Liver (tissue), 9 donors: ENCODE measurements around the gene DDHD1. TPM values are rescaled to one million over a fixed set of nuclear protein-coding genes. Genes with fewer than 3 reads are reported as not detected.

Experiments used
- DNase-seq: peaks from one replicate; pipeline ENCODE4 v3.0.0-alpha.2; 2017; ENCODE audit warnings: low spot score
- H3K27ac ChIP-seq, 2 donors: one replicate each; pipeline ENCODE4 v1.7.0; 2013; ENCODE audit warnings: inconsistent platforms in 2 of 2, low read length in 2 of 2, control low read depth in 1 of 2, low read depth in 1 of 2, mild to moderate bottlenecking in 1 of 2
- H3K27me3 ChIP-seq, 4 donors: one replicate each; pipeline versions ENCODE4 v1.6.1 to v1.7.0; 2013; ENCODE audit warnings: low read length in 3 of 4, inconsistent platforms in 1 of 4, mild to moderate bottlenecking in 1 of 4, moderate library complexity in 1 of 4; ENCODE audit not compliant: control insufficient read depth in 4 of 4, insufficient read depth in 4 of 4
- H3K36me3 ChIP-seq, 4 donors: one replicate each; pipeline versions ENCODE4 v1.6.1 to v1.7.0; 2013; ENCODE audit warnings: low read length in 3 of 4, mild to moderate bottlenecking in 3 of 4, low read depth in 1 of 4, moderate library complexity in 1 of 4; ENCODE audit not compliant: control insufficient read depth in 4 of 4, insufficient read depth in 3 of 4
- H3K4me1 ChIP-seq, 4 donors: one replicate each; pipeline versions ENCODE4 v1.6.1 to v1.7.0; 2013; ENCODE audit warnings: low read length in 3 of 4, mild to moderate bottlenecking in 3 of 4, moderate library complexity in 1 of 4; ENCODE audit not compliant: control insufficient read depth in 4 of 4, insufficient read depth in 4 of 4
- H3K4me3 ChIP-seq, 3 donors: one replicate each; pipeline versions ENCODE4 v1.6.1 to v1.7.0; 2013; ENCODE audit warnings: low read length in 3 of 3, control low read depth in 1 of 3, low read depth in 1 of 3, mild to moderate bottlenecking in 1 of 3
- H3K9ac ChIP-seq, 2 donors: one replicate each; pipeline ENCODE4 v1.7.0; 2013; ENCODE audit warnings: low read length in 2 of 2, mild to moderate bottlenecking in 2 of 2, moderate library complexity in 2 of 2, control low read depth in 1 of 2, low read depth in 1 of 2
- H3K9me3 ChIP-seq, 4 donors: one replicate each; pipeline versions ENCODE4 v1.6.1 to v1.7.0; 2013; ENCODE audit warnings: low read length in 3 of 4; ENCODE audit not compliant: control insufficient read depth in 4 of 4
- EGR1 ChIP-seq, 2 donors: IDR thresholded peaks; 2 replicates each; pipeline ENCODE4 v1.6.1; 2016 to 2018; ENCODE audit warnings: antibody characterized with exemption in 2 of 2, low read depth in 2 of 2
- FOXA1 ChIP-seq: IDR thresholded peaks from 2 replicates; pipeline ENCODE4 v1.6.1; 2016; ENCODE audit warnings: antibody characterized with exemption
- FOXA2 ChIP-seq: IDR thresholded peaks from 2 replicates; pipeline ENCODE4 v1.6.1; 2016; ENCODE audit warnings: antibody characterized with exemption
- GABPA ChIP-seq, 2 donors: IDR thresholded peaks in 1 of 2; conservative IDR thresholded peaks in 1 of 2; 2 replicates each; pipeline ENCODE4 v1.6.1; 2016; ENCODE audit warnings: antibody characterized with exemption in 2 of 2, mild to moderate bottlenecking in 1 of 2, moderate library complexity in 1 of 2
- HNF4A ChIP-seq, 2 donors: conservative IDR thresholded peaks; 2 replicates each; pipeline ENCODE4 v1.6.1; 2016; ENCODE audit warnings: antibody characterized with exemption in 2 of 2, mild to moderate bottlenecking in 2 of 2
- HNF4G ChIP-seq: IDR thresholded peaks from 2 replicates; pipeline ENCODE4 v1.6.1; 2016; ENCODE audit warnings: antibody characterized with exemption
- JUND ChIP-seq, 2 donors: IDR thresholded peaks; 2 replicates each; pipeline ENCODE4 v1.6.1; 2016; ENCODE audit warnings: antibody characterized with exemption in 2 of 2
- NR2F2 ChIP-seq: IDR thresholded peaks from 2 replicates; pipeline ENCODE4 v1.6.1; 2016; ENCODE audit warnings: antibody characterized with exemption
- RAD21 ChIP-seq, 2 donors: IDR thresholded peaks; 2 replicates each; pipeline ENCODE4 v1.6.1; 2016; ENCODE audit warnings: antibody characterized with exemption in 2 of 2, mild to moderate bottlenecking in 2 of 2
- RXRA ChIP-seq, 2 donors: IDR thresholded peaks; 2 replicates each; pipeline ENCODE4 v1.6.1; 2017 to 2018; ENCODE audit warnings: antibody characterized with exemption in 2 of 2, mild to moderate bottlenecking in 1 of 2
- SP1 ChIP-seq: IDR thresholded peaks from 2 replicates; pipeline ENCODE4 v1.6.1; 2018; ENCODE audit warnings: antibody characterized with exemption, mild to moderate bottlenecking
- WGBS: extraction: QIAGEN DNeasy Blood & Tissue Kit; methylation state at CpG from one replicate; pipeline ENCODE4 v1.1.7; 2013; 5-methylcytosine and 5-hydroxymethylcytosine counted together
- polyA plus RNA-seq, 2 donors: library from polyadenylated mRNA; stranded (reverse) in 1 of 2; unstranded in 1 of 2; fragments of 200-250 nt in 1 of 2; fragments of >200 nt in 1 of 2; fragmentation: Nextera tagmentation in 1 of 2; extraction: Ambion mirVana in 1 of 2; gene quantifications; one replicate each; pipeline versions ENCODE4 v1.2.1 to v1.2.3, GENCODE V29; 2013 to 2015
- total RNA-seq, 2 donors: library from RNA; depleted of rRNA; stranded (reverse); fragments of >200 nt; gene quantifications; one replicate each; pipeline ENCODE4 v1.2.3, GENCODE V29; 2014
- TF ChIP-seq, protein P1 (sequence below): IDR thresholded peaks from 2 replicates; pipeline ENCODE4 v1.6.1; 2016; ENCODE audit warnings: antibody characterized with exemption
- TF ChIP-seq, protein P2 (sequence below): IDR thresholded peaks from 2 replicates; pipeline ENCODE4 v1.6.1; 2016; ENCODE audit warnings: antibody characterized with exemption, mild to moderate bottlenecking
- TF ChIP-seq, protein P3 (sequence below): fragments of 150-350 bp; IDR thresholded peaks from 2 replicates; pipeline ENCODE4 v1.5.1; 2017; ENCODE audit warnings: improper control_type of control experiment, low read depth, low read length; ENCODE audit not compliant: missing input control
- TF ChIP-seq, protein P4 (sequence below): IDR thresholded peaks from 2 replicates; pipeline ENCODE4 v1.6.1; 2016; ENCODE audit warnings: antibody characterized with exemption
- donor health status: healthy.
- donor health status: healthy.
- donor health status: healthy.
- donor health status: healthy.
- donor health status: healthy.

Gene DDHD1
- total and polyA plus RNA-seq, 4 donors = 1.3 to 14.3 (median 5.2) TPM

DNA sequence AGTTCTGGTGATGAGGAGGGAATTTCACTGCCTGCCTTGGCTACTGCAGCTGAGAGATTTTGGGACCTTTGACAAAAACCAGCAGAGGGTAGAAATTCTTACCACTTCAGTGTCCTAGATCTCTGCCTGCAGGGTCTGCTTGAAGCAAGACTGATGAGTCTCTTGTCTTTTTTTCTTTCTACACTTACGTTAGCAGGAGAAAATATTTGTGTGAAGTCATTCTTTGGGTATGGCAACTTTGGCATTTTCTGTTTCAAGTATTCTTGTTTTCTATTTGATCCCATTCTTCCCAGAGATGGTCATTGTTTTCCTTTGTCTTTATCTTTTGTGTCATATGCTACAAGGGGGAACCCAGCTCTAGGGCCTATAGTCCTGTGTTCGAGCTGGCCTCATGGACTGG lies 136.6 kb downstream of the DDHD1 start:
- H3K4me3 ChIP-seq = no peak overlapping the region
- no peaks in the 10 kb centered on the region for H3K9me3 ChIP-seq
- TF ChIP-seq FOXA1 (no peak), HNF4A (conservative IDR thresholded peaks at IDR 0.05) (no peak), FOXA2 (no peak), SP1 (no peak), GABPA (IDR thresholded peaks at IDR 0.05 in 1 of 2, conservative IDR thresholded peaks at IDR 0.05 in 1 of 2) (no peak), NR2F2 (no peak)
- TF ChIP-seq, protein P1, sequence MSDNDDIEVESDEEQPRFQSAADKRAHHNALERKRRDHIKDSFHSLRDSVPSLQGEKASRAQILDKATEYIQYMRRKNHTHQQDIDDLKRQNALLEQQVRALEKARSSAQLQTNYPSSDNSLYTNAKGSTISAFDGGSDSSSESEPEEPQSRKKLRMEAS = no peak
- WGBS = 90% methylated on average over 2 of the region's 2 CpGs
- H3K36me3 ChIP-seq = no peaks in the 10 kb centered on the region
- H3K27ac ChIP-seq = no peak overlapping the region
- H3K27me3 ChIP-seq = no peaks in the 10 kb centered on the region
- H3K4me1 ChIP-seq = no peaks in the 10 kb centered on the region
- no peak overlapping the region for H3K9ac ChIP-seq
- no peak for DNase-seq

DNA sequence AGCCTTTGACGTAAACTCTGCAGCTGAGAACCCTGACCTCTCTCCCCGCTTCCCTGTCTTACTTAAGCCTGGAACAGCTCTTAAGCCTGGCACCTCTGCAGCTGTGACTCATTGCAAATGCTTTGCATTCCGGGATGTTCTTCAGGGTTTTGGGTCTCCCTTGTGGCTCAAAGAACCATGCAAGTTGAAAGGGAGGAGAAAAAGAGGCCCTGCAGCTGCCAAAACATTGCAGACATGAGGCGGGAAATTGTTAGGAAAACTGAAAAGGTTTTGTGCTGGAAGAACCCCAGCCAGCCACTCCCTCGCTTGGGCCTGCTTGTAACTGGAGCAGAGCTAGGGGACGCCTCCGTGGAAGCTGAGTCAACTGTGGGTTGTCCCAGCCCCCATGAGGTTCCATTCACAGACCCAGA lies 142.1 kb downstream of the DDHD1 start:
- peak; percentile 70 to 82 for TF ChIP-seq JUND (IDR thresholded peaks at IDR 0.05)
- TF ChIP-seq, protein P2, sequence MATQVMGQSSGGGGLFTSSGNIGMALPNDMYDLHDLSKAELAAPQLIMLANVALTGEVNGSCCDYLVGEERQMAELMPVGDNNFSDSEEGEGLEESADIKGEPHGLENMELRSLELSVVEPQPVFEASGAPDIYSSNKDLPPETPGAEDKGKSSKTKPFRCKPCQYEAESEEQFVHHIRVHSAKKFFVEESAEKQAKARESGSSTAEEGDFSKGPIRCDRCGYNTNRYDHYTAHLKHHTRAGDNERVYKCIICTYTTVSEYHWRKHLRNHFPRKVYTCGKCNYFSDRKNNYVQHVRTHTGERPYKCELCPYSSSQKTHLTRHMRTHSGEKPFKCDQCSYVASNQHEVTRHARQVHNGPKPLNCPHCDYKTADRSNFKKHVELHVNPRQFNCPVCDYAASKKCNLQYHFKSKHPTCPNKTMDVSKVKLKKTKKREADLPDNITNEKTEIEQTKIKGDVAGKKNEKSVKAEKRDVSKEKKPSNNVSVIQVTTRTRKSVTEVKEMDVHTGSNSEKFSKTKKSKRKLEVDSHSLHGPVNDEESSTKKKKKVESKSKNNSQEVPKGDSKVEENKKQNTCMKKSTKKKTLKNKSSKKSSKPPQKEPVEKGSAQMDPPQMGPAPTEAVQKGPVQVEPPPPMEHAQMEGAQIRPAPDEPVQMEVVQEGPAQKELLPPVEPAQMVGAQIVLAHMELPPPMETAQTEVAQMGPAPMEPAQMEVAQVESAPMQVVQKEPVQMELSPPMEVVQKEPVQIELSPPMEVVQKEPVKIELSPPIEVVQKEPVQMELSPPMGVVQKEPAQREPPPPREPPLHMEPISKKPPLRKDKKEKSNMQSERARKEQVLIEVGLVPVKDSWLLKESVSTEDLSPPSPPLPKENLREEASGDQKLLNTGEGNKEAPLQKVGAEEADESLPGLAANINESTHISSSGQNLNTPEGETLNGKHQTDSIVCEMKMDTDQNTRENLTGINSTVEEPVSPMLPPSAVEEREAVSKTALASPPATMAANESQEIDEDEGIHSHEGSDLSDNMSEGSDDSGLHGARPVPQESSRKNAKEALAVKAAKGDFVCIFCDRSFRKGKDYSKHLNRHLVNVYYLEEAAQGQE = peak; percentile 13
- no peak for TF ChIP-seq RXRA (IDR thresholded peaks at IDR 0.05)
- TF ChIP-seq NR2F2 = peak; percentile 77
- Histone ChIP-seq H3K27me3 (no peaks in the 10 kb centered on the region), H3K4me3 (no peak overlapping the region), H3K9ac (no peak overlapping the region), H3K27ac (no peak overlapping the region), H3K36me3 (no peaks in the 10 kb centered on the region), H3K4me1 (no peaks in the 10 kb centered on the region), H3K9me3 (no peaks in the 10 kb centered on the region)
- WGBS = 76% methylated on average over 7 of the region's 7 CpGs
- DNase-seq = no peak

DNA sequence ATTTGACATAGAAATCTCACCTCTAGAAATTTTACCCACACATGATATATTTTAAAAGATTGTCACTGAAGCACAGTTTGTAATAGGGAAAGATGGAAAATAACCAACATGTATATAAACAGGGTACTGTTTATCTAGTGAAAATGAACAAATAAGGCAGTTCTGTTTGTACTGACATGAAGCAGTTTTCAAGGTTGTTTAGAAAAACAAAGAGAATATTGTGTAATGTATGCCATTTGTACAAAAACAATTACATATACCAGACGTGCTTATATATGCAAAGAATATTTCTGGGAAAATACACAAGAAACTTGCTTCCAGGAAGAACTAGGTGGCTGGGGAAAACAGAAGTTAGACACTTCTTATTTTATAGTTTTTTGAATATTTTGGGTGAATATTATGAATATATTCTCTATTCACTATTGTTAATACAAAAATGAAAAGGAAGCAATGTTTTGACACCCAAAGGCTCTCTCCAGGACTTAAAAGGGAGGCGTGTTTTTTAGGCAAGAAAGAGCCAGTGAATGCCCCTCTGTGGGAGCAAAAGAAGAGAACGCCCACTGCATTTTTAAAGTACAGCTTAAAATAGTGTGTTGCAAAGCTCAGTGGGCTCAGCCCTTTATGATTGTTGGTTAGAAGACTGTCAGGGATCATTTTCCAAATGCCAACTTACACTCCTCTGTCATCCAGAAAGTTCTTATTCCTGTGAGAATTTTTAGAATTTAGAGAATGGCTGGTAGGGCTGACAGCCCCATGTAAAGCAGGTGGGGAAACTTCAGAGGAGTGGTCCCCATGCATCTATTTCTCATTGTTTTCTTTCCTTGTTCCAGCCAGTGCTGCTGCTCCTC lies 142.7 kb downstream of the DDHD1 start:
- Histone ChIP-seq H3K36me3 (no peaks in the 10 kb centered on the region), H3K4me3 (no peak overlapping the region), H3K27me3 (no peaks in the 10 kb centered on the region), H3K27ac (no peak overlapping the region), H3K9ac (no peak overlapping the region), H3K4me1 (no peaks in the 10 kb centered on the region), H3K9me3 (no peaks in the 10 kb centered on the region)
- no peak for DNase-seq
- WGBS = 66% methylated on average over 3 of the region's 3 CpGs
- TF ChIP-seq RAD21 (IDR thresholded peaks at IDR 0.05) (no peak), JUND (IDR thresholded peaks at IDR 0.05) (no peak), SP1 (no peak), HNF4G (no peak), FOXA2 (no peak), EGR1 (IDR thresholded peaks at IDR 0.05; ENCODE audit: low read depth in 2 of 2) (no peak), NR2F2 (no peak), FOXA1 (no peak), HNF4A (conservative IDR thresholded peaks at IDR 0.05) (no peak), GABPA (IDR thresholded peaks at IDR 0.05 in 1 of 2, conservative IDR thresholded peaks at IDR 0.05 in 1 of 2) (no peak)
- TF ChIP-seq, protein P3, sequence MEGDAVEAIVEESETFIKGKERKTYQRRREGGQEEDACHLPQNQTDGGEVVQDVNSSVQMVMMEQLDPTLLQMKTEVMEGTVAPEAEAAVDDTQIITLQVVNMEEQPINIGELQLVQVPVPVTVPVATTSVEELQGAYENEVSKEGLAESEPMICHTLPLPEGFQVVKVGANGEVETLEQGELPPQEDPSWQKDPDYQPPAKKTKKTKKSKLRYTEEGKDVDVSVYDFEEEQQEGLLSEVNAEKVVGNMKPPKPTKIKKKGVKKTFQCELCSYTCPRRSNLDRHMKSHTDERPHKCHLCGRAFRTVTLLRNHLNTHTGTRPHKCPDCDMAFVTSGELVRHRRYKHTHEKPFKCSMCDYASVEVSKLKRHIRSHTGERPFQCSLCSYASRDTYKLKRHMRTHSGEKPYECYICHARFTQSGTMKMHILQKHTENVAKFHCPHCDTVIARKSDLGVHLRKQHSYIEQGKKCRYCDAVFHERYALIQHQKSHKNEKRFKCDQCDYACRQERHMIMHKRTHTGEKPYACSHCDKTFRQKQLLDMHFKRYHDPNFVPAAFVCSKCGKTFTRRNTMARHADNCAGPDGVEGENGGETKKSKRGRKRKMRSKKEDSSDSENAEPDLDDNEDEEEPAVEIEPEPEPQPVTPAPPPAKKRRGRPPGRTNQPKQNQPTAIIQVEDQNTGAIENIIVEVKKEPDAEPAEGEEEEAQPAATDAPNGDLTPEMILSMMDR = no peak
- TF ChIP-seq, protein P4, sequence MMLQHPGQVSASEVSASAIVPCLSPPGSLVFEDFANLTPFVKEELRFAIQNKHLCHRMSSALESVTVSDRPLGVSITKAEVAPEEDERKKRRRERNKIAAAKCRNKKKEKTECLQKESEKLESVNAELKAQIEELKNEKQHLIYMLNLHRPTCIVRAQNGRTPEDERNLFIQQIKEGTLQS = no peak
- TF ChIP-seq, protein P2 = no peak
- TF ChIP-seq, protein P1 = no peak
